C4-2B (cell line): ENCODE data around the gene RNF144A.
"Not testable (repeated sequence)": the region's sequence is repeated elsewhere in the genome, so short reads cannot be mapped to it uniquely, and the experiment has no call there.

Experiments
- H3K27ac ChIP-seq: fragments of 450-650 bp; 2 replicates; pipeline ENCODE4 v1.5.1; 2017
- CTCF ChIP-seq: fragments of 450-650 bp; conservative IDR thresholded peaks from 2 replicates; pipeline ENCODE4 v1.5.1; 2017; ENCODE audit warnings: mild to moderate bottlenecking
- ZFX ChIP-seq: fragments of 450-650 bp; IDR thresholded peaks from 2 replicates; pipeline ENCODE4 v1.6.1; 2017

The RNF144A gene

GRCh38 chr2:6993229-6993640, 76.0 kb downstream of the RNF144A start:
- TF ChIP-seq ZFX (no peak), CTCF (no peak)
- no peak overlapping the region for H3K27ac ChIP-seq

- no peak overlapping the region for H3K27ac ChIP-seq
Observed at GRCh38 chr2:6993936-6994335, 76.7 kb downstream of the RNF144A start.

GRCh38 chr2:6994536-6995128, 77.4 kb downstream of the RNF144A start:
- no peak overlapping the region for H3K27ac ChIP-seq
- TF ChIP-seq CTCF: no peak
- no peak for TF ChIP-seq ZFX

More at GRCh38 chr2:6993936-6994335, 76.7 kb downstream of the RNF144A start:
- TF ChIP-seq CTCF (no peak), ZFX (no peak)

- no peak overlapping the region for H3K27ac ChIP-seq
- TF ChIP-seq CTCF (no peak), ZFX (no peak)
Observed at GRCh38 chr2:6995391-6996097, 78.3 kb downstream of the RNF144A start.

GRCh38 chr2:6999211-6999877, 82.1 kb downstream of the RNF144A start:
- peak overlapping the region; percentile 20 for H3K27ac ChIP-seq
- TF ChIP-seq ZFX (no peak), CTCF (no peak)

- H3K27ac ChIP-seq: not testable (repeated sequence)
Observed at GRCh38 chr2:7001395-7001794, 84.2 kb downstream of the RNF144A start.

GRCh38 chr2:7003895-7004294, 86.7 kb downstream of the RNF144A start:
- H3K27ac ChIP-seq: no peak overlapping the region
- TF ChIP-seq CTCF (no peak), ZFX (no peak)
